GM12872 (cell line): ENCODE measurements around the gene TTN.

ENCODE experiments used
- CTCF ChIP-seq: IDR thresholded peaks from 3 replicates; pipeline ENCODE4 v1.5.1; 2011; ENCODE audit warnings: low read depth, mild to moderate bottlenecking, low read length, moderate library complexity; ENCODE audit not compliant: insufficient read depth

Gene TTN

GRCh38 chr2:178827739-178828485, 20.7 kb upstream of the TTN start:
- TF ChIP-seq CTCF: no peak

GRCh38 chr2:178827111-178827510, 19.9 kb upstream of the TTN start:
- no peak for TF ChIP-seq CTCF

GRCh38 chr2:178825183-178825582, 18.0 kb upstream of the TTN start:
- no peak for TF ChIP-seq CTCF

- TF ChIP-seq CTCF: no peak
Observed at GRCh38 chr2:178824181-178824580, 17.0 kb upstream of the TTN start.

- no peak for TF ChIP-seq CTCF
Observed at GRCh38 chr2:178819992-178820391, 12.8 kb upstream of the TTN start.

GRCh38 chr2:178819147-178819875, 12.1 kb upstream of the TTN start:
- TF ChIP-seq CTCF: no peak

GRCh38 chr2:178811901-178812300, 4.7 kb upstream of the TTN start:
- no peak for TF ChIP-seq CTCF
